SW 1271 (cell line): ENCODE results near the gene SIRPD.
A peak's percentile ranks its signal among the peaks of the same experiment; 100 is the strongest.
"Not testable (repeated sequence)": the region's sequence is repeated elsewhere in the genome, so short reads cannot be mapped to it uniquely, and the experiment has no call there.

Source experiments
- DNase-seq, 2 experiments: peaks; one replicate each; lab custom pipeline; 2025; lab: John Stamatoyannopoulos, UW

Gene SIRPD

DNA sequence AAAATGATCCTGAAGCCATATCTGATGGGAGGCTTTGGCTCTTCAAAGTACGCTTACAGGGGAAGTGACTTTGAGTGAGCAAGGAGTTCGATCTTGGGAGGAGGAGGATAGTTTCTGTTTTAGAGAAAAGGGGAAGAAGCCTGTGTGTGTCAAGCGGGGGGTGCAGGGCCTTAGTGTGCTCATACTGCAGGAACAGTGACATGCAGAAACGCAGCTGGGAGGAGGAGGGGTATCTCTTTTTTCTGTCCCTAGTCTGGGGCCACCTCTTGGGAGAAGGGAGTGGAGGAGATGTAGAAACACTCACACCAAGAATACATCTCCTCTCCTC is 19.8 kb downstream of the SIRPD start:
- no peak for DNase-seq

DNA sequence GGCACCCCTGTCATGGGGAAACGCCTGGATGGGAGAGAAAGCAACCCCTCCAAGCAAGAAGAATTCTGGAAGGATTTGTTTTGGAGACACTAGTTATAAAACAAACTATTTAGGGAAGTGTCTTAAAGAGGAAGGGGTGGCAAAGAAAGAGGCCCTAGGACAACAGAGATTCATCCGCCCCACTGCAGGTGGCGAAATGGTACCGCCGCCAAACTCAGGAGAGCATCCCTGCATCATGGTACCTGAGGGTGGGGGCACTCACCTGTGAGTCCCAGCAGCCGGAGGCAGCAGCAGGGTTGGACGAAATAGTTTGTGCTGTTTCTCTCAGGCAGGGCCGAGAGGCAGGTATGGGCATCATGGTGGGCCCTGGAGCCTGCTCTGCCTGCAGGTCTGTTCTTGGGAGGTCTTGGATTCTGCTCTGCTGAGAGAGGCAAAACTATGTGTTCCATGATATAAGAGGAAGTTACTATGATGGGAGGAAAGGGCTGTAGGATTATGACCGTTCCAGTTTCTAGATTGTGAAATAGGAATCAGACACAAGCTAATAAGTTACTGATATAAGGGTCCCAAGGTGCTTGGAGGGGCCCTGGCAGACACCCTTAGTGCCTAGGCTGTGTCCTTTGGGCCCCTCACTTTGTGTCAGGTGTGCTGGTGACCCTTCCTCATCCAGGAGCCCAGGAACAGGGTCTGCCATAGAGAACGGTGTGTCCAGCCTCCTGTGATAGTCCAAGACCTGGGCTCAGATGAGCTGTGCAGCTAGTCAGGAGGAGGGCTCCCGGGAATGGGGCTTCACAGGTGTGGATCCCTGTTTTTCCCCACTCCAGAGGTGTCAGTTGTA is 20.4 kb downstream of the SIRPD start:
- DNase-seq = no peak

DNA sequence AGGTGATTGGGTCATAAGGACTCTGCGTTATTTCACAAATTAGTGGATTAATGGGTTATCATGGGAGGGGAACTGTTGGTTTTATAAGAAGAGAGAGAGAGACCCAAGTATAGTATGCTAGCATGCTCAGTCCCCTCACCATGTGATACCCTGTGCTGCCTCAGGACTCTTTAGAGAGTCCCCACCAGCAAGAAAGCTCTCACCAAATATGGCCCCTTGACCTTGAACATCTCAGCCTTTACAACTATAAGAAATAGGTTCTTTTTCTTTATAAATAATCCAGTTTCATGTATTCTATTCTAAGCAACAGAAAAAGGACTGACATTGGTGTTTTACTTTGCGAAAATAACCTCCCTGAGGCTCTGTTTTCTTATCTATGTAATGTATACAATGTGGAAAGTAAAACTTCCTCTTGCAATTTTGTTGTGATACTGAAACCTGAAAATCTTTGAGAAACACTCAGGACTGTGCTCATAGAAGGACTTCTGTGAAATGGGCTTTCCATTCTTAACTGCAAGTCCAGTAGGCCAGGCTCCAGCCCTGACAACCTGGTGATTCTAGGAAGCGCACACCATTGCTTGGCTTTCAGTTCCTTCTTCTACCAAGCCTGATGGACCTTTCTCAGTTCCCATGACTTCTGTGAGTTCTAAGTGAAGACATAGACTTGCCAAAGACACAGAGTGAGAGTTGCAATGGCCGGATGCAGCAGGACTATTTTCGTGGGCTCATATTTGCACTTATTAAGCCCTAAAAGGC is 21.9 kb downstream of the SIRPD start:
- no peak for DNase-seq

DNA sequence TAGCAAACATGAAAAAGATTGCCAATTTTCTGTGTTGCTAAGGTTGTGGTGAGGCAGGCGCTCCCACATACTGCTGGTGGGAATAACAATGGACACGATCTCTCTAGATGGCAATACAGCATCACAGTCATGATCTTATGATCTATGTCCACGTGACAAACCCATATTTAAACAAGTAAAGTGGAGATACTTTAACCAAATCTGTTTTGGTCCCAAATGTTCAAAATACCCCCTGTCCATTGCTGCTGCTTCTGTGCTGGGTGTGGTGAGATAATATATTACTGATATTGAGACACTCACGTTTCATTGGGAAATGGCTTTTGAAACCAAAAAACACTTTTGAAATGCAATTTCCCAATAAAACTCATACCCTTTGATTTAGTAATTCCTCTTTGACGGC is 23.0 kb downstream of the SIRPD start:
- no peak for DNase-seq

DNA sequence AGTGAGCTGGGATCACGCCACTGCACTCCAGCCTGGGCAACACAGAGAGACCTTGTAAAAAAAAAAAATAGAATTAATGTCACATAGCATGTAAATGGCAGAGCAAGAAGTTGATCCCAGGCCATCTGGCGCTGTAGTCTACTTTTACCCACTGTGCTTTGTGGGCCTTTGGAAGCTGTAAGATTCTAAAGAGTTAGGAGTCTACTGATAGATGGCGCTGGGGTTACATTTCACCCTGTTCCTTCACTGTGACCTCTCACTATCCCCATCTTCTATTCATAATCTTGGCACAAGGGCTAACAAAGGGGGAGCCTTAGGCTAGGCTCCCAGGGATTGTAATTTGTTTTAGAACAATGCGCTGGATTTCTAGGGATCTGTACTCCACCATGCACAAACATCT is 24.4 kb downstream of the SIRPD start:
- peak in 1 of 2 experiments; percentile 12 for DNase-seq

DNA sequence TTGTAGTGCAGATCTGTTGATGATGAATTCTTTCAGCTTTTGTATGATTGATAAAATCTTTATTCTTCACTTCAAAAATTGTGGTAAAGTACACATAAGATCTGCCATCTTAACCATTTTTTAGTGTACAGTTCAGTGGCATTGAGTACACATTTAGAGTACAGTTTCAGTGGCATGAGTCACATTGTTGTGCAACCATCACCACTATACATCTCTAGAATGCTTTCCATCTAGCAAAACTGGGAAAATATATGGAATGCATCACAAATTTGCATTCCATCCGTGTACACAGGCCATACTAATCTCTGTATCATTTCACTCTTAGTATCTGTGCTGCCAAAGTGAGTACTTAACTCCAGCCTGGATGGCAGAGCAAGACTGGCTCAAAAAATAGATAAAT is 28.7 kb downstream of the SIRPD start:
- DNase-seq = no peak

DNA sequence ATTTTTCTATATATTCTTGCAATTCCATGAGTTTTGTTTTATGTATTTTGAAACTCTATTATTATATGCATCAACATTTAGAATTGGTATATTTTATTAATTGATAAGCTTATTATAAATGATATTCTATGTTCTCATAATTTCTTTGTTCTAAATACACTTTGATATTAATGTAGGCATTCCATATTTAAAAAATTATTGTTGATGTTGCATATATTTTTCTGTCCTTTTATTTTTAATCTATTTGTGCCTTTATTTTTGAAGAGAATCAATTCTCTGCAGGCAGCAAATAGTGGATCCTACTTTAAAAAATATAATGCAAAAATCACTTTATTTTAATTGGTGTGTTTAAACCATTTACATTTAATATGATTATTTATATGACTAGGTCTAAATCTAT is 29.6 kb downstream of the SIRPD start:
- DNase-seq = no peak

DNA sequence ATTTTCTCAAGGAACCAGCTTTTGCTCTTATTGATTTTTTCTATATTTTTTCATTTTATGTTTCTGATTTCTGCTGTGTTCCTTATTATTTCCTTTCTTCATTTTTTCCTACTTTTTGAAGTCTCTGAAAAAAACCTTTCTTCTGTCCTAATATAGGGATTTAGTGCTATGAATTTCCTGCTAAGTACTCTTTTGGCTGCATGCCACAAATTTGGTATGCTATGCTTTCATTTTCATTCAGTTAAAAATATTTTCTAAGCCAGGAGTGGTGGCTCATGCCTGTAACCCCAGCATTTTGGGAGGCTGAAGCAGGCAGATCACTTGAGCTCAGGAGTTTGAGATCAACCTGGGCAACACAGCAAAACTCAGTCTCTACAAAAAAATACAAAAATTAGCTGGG is 30.6 kb downstream of the SIRPD start:
- no peak for DNase-seq

DNA sequence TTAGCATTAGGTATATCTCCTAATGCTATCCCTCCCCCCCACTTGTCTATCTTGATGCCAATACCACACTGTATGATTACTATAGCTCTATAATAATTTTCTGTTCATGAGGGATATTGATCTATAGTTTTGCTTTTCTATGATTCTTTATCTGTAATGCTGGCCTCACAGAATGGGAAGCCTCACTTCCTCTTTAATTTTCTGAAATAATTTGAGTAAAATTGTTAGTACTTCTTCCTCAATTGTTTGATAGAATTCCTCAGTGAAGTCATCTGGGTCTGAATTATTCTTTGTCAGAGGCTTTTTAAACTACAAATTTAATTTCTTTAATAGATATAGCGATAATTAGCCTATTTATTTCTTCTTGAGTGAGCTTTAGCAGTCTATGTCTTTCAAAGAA is 31.2 kb downstream of the SIRPD start:
- DNase-seq = no peak

DNA sequence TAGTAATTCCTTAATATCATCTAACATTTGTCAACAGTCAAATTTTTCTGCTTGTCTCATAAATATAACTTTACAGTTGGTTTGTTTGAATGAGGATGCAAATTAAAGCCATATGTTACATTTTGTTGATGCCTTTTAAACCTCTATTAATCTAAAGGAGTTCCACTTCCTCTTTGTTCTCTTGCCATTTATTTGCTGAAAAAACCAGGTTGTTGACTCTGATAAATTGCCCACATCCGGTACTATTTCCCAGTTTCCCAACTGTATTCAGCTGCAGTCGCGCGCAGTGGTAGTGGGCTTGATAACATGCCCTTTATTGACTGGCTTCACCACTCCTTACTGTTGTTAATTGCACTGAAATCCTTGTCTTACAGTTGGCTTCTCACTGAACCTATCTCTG is 33.5 kb downstream of the SIRPD start:
- no peak for DNase-seq

DNA sequence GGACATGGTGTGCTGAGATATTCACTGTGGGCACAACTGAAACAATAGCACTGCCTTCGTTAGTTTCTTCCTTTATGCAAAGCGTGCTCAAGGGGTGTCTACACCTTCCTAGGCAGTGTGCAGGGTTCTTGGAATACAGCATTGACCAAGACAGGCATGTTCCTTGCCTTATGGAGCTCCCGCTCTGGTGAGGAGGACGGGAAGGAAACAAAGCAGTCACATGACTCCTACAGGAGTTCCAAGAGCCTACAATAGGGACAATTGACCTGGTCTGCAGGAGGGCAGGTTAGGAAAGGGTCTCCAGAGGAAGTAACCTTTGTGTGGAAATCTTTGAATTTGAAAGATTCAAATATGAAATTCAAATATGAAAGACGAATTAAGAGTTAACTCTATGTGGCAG is 40.5 kb downstream of the SIRPD start:
- no peak for DNase-seq

DNA sequence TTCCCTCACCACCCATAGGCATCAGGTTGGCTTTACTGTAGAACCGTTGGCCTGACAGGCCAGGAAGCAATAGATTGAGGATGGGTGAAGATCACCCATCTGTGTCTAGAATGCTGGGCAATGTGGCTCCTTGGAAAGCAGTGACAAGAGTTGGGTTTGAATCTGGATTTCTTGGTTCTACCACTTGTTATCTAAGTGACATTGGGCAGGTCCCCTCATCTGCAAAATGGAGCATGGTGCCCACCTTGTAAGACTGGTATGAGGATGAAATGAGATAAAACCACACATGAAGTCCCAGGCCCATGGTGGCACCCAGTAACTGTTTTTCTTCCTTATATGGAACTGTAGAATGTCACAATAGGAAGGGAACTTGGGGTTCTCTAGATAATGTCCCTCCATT is 43.7 kb downstream of the SIRPD start:
- no peak for DNase-seq

DNA sequence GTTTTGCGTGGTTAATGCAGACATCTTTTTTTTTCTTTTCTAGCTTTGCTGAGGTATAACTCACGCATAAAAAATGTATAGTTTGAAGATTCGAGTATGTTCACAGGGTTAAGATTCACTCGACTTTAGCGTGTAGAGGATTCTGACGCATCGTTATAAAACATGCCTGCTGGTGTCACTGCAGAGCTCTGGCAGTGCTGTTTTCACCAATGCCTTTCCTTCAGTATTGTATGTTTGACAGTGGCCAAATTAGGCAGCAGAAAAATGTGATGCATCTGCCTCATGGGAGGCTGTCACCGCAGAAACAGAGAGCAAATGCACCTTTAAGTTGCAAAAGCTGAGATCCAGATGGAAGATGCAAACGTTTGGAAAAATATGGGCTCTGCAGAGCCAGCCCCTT is 48.3 kb downstream of the SIRPD start:
- no peak for DNase-seq

DNA sequence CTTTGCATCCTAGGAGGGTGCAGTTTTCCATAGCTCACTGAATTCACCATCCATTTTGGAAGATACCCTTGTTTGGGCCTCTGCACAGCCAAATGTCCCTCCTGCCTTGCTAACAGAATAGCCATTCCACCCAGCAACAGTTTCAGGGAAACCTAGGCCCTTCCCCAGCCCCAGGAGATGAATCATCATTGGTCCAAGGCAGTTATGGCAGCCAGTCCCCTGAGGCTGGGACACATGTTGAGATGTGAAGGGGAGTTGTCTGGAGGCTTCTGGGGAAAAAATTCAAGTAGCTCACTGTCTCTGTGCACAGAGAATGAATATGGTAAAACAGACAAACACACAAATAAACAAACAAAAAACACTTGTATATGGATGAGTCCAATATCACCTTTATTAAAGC is 48.9 kb downstream of the SIRPD start:
- DNase-seq = no peak

DNA sequence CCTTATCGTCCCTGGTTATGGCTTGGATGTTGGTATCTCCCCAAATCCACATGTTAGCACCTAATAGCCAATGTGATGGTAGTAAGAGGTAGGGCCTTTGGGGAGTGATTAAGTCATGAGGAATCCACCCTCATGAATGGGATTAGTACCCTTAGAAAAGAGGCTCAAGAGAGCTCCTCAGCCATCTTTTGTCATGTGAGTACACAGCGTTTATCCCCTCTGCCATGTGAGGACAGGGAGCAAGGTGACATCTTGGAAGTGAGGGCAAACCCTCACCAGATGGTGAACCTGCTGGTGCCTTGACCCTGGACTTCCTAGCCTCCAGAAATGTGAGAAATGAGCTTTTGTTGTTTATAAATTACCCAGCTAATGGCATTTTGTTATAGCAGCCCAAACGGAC is 50.2 kb downstream of the SIRPD start:
- no peak for DNase-seq

DNA sequence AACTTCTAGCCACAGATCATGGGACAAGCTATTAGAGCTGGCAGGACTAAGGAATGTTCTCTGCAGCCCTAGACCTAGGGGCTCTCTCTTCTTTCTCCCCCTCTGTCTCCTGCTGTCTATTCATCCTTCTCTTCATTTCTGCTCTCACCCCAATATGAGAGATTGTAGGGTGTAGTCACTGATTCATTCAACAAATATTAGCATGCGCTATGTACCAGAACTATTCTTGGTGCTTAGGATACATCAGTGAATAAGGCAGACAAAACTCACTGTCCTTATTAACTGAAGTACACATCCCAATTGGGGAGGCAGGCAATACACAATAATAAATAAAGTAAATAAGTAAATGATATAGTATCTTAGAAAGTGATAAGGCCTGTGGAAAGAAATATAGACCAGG is 51.6 kb downstream of the SIRPD start:
- DNase-seq = no peak

DNA sequence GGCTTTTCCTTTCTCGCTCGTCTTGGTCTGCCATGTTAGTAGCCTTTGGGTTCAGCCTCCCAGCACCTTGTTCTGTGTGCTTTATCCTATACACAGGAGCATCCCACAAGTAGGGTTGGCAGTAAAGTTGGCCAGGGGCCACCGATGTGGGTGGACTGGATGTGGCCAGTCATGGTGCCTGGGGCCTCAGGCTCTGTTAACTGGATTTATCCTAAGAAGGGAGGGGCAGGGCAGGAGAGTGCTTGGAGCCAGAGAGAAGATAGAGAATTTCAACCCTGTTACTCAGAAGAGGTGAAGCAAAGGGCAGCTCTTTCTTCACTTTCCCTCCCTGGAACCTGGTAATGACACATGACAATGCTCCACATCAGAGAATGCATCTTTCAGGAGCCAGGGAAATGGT is 52.1 kb downstream of the SIRPD start:
- DNase-seq = no peak

DNA sequence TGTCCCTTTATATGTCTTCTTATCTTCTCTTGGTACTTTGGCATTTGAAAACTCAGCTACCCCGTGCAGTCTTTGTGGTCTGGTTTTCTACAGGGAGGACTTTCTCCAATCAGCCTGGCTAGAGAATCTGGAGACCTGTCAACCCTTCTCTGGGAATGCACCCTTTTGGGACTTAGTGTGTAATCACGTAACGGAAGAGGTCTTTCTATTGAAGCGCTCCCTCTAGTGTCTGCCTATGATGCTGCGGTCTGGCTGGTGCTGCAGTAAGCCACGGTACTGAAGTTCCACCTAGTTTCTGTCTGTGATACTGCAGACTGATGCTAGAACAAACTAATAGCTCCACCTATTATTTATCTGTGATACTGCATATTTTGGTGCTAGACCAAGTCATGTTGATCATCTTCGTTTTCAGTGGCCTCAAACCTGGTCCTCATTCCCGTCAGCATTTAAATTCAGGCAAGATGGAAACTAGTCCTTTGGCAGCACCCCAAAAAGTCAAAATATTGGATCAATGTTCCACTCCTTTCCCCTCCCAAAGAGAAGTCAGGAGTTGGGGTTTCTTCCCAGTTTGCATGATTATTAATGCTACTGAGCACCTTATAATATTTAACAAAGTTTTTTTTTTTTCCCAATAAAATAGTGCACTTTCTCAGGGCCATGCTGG is 53.8 kb downstream of the SIRPD start:
- DNase-seq = peak; percentile 45 to 95

DNA sequence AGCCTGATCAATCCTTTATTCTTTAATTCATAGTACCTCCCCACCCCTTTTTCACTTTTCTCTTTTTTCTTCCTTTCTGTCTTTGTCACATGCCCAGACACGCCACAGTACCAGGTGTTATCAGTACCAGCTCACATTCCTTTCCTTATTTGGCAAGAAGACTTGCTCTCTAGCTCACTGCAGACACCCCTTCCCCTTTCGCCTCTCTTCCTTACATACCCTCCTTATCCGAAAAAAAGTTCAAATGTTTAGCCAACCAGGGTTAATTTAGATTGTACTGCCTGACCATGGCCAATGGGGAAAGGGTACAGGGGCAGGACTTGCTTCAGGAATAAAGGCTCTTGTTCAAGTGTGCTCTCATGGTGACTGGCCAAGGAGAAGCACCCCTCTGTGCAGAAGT is 57.0 kb downstream of the SIRPD start:
- no peak for DNase-seq

DNA sequence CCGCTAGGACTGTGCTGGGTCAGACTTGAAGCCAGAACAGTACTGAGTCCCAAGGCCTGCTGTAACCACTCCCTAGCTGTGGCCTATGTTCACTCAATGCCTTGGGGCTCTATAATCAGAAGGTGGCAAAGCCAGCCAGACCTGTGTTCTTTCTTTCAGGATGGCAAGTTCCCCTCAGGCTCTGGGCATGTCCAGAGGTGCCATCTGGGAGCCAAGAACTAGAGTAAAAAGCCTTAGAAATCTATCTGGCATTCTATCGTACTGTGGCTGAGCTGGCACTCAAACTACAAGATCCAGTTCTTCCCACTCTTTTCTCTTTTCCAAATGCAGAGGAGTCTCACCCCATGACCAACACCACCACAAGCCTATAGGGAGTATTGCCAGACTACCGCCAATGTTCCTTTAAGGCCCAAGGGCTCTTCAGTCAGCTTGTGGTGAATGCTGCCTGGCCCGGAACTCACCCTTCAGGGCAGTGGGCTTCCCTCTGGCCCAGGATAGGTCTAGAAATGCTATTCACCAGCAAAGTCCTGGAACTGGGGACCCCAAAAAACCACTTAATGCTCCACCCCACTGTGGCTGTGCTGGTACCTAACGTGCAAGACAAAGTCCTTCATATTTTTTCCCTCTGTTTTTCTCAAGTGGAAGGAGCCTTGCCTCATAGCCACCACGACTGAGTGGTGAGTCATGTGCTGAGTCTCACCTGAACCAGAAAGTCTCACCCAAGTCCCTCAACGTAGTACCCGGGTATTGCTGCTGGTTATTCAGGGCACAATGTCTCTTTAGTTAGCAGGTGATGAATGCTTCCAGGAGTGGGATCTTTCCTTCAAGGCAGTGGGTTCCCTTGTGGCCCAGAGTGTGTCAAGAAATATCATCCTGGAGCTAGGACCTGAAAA is 57.7 kb downstream of the SIRPD start:
- no peak for DNase-seq

DNA sequence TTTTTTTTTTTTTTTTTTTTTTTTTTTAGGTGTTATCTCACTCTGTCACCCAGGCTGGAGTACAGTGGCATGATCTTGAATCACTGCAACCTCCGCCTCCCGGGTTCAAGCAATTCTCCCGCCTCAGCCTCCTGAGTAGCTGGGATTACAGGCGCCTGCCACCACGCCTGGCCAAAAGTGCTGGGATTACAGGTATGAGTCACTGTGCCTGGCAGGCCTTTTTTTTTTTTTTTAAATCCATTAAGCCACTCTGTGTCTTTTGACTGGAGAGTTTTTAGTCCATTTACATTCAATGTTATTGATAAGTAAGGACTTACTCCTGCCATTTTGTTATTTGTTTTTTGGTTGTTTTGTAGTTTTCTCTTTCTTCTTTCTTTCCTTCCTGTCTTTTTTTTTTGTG is 60.1 kb downstream of the SIRPD start:
- DNase-seq = not testable (repeated sequence)

DNA sequence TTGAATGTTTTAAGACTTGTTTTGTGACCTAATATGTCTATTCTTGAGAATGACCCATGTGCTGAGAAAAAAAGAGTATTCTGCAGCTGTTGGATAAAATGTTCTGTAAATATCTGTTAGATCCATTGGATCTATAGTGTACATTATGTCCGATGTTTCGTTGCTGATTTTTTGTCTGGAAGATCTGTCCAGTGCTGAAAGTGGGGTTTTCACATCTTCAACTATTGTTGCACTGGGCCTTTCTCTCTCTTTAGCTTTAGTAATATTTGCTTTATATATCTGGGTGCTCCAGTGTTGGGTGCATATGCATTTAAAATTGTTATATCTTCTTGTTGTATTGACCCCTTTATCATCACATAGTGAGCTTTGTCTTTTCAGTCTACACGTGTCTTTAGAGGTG is 60.6 kb downstream of the SIRPD start:
- no peak for DNase-seq
